Measurements from ENCODE around the gene ZBTB17.

- TF ChIP-seq CTCF (IDR thresholded peaks at IDR 0.05) (no peak), POLR2A (IDR thresholded peaks at IDR 0.05) (no peak)
These were observed 3.5 kb downstream of the ZBTB17 start for GRCh38 chr1:15972409-15972808.
